HG03342 (cell line): ENCODE results near the gene PLCB4.
"Not testable (repeated sequence)": the region's sequence is repeated elsewhere in the genome, so short reads cannot be mapped to it uniquely, and the experiment has no call there.

Experiments
- ATAC-seq: cut with Tn5 transposase; IDR thresholded peaks from one replicate; pipeline ENCODE4 v1.9.1; 2021; ENCODE audit warnings: mild to moderate bottlenecking, moderate library complexity; ENCODE audit not compliant: unreplicated experiment

PLCB4 gene

GRCh38 chr20:9140162-9140760 is 71.4 kb downstream of the PLCB4 start:
- ATAC-seq = no peak

GRCh38 chr20:9141070-9141469 is 72.2 kb downstream of the PLCB4 start:
- ATAC-seq = no peak

GRCh38 chr20:9141921-9142320 is 73.0 kb downstream of the PLCB4 start:
- no peak for ATAC-seq

GRCh38 chr20:9142809-9143208 is 73.9 kb downstream of the PLCB4 start:
- no peak for ATAC-seq

- ATAC-seq = no peak
Observed at GRCh38 chr20:9143926-9144325, 75.0 kb downstream of the PLCB4 start.

- no peak for ATAC-seq
Observed at GRCh38 chr20:9144643-9145042, 75.8 kb downstream of the PLCB4 start.

- ATAC-seq = no peak
Observed at GRCh38 chr20:9145142-9145541, 76.3 kb downstream of the PLCB4 start.

GRCh38 chr20:9146649-9147048 is 77.8 kb downstream of the PLCB4 start:
- ATAC-seq = no peak

- ATAC-seq = no peak
Observed at GRCh38 chr20:9147547-9148024, 78.7 kb downstream of the PLCB4 start.

- no peak for ATAC-seq
Observed at GRCh38 chr20:9148291-9148690, 79.4 kb downstream of the PLCB4 start.

GRCh38 chr20:9149087-9149486 is 80.2 kb downstream of the PLCB4 start:
- ATAC-seq = no peak

GRCh38 chr20:9149796-9150195 is 80.9 kb downstream of the PLCB4 start:
- ATAC-seq = no peak

GRCh38 chr20:9150679-9151078 is 81.8 kb downstream of the PLCB4 start:
- ATAC-seq = no peak

GRCh38 chr20:9152139-9152538 is 83.3 kb downstream of the PLCB4 start:
- ATAC-seq = not testable (repeated sequence)

- ATAC-seq = no peak
Observed at GRCh38 chr20:9154464-9155024, 85.7 kb downstream of the PLCB4 start.

- ATAC-seq = no peak
Observed at GRCh38 chr20:9156529-9157280, 87.8 kb downstream of the PLCB4 start.

GRCh38 chr20:9160331-9160730 is 91.4 kb downstream of the PLCB4 start:
- no peak for ATAC-seq

- ATAC-seq = no peak
Observed at GRCh38 chr20:9160757-9161156, 91.9 kb downstream of the PLCB4 start.

- no peak for ATAC-seq
Observed at GRCh38 chr20:9161311-9161710, 92.4 kb downstream of the PLCB4 start.

- no peak for ATAC-seq
Observed at GRCh38 chr20:9163251-9163650, 94.4 kb downstream of the PLCB4 start.

- ATAC-seq = no peak
Observed at GRCh38 chr20:9163995-9164394, 95.1 kb downstream of the PLCB4 start.

GRCh38 chr20:9165261-9165660 is 96.4 kb downstream of the PLCB4 start:
- no peak for ATAC-seq
